Stomach smooth muscle (tissue), 2 donors: ENCODE data around the gene RPEL1.

Experiments
- H3K27ac ChIP-seq: one replicate; pipeline ENCODE4 v1.7.0; 2013; ENCODE audit warnings: mild to moderate bottlenecking, low read length, inconsistent platforms
- H3K27me3 ChIP-seq, 2 donors: one replicate each; pipeline ENCODE4 v1.7.0; 2013; ENCODE audit warnings: low read length in 2 of 2; ENCODE audit not compliant: insufficient read depth in 2 of 2, control insufficient read depth in 1 of 2
- H3K36me3 ChIP-seq, 2 donors: one replicate each; pipeline ENCODE4 v1.7.0; 2013; ENCODE audit warnings: low read length in 2 of 2; ENCODE audit not compliant: control insufficient read depth in 2 of 2, insufficient read depth in 2 of 2
- H3K4me1 ChIP-seq: one replicate; pipeline ENCODE4 v1.7.0; 2013; ENCODE audit warnings: low read length; ENCODE audit not compliant: control insufficient read depth, insufficient read depth
- H3K4me3 ChIP-seq, 2 donors: one replicate each; pipeline ENCODE4 v1.7.0; 2013; ENCODE audit warnings: low read length in 2 of 2
- H3K9ac ChIP-seq, 2 donors: one replicate each; pipeline ENCODE4 v1.7.0; 2013; ENCODE audit warnings: low read length in 2 of 2, mild to moderate bottlenecking in 1 of 2
- H3K9me3 ChIP-seq, 2 donors: one replicate each; pipeline ENCODE4 v1.7.0; 2013; ENCODE audit warnings: low read length in 2 of 2; ENCODE audit not compliant: control insufficient read depth in 2 of 2
- donor health status: healthy.
- donor health status: Pancreatic carcinoma.

The RPEL1 gene

DNA sequence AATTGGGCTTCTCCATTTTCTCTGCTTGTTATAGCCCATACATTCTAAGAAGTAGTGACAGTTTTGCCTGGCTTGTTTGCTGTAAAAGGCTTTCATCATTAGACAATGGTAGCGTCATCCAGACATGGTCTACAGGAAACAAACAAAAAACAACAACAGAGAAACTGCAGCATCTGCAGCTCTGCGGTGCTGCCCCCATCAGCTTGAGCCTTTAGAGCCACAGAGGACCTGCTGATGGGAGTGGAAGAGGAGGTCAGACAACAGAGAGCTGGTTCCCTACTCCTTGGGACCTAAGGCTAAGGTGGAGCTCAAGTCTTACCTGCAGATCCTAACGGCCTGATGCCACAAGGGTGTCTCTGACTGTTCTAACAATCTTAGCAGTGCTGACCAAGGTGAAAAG lies 34.3 kb downstream of the RPEL1 start:
- H3K4me1 ChIP-seq = peaks cover 13% of the 10 kb centered on the region
- peaks cover 3 to 6% of the 10 kb centered on the region in 2 donors for H3K9me3 ChIP-seq
- no peak overlapping the region for H3K9ac ChIP-seq
- no peak overlapping the region for H3K27ac ChIP-seq
- no peaks in the 10 kb centered on the region for H3K36me3 ChIP-seq
- no peak overlapping the region for H3K4me3 ChIP-seq
- peaks cover 39 to 49% of the 10 kb centered on the region in 2 donors for H3K27me3 ChIP-seq

DNA sequence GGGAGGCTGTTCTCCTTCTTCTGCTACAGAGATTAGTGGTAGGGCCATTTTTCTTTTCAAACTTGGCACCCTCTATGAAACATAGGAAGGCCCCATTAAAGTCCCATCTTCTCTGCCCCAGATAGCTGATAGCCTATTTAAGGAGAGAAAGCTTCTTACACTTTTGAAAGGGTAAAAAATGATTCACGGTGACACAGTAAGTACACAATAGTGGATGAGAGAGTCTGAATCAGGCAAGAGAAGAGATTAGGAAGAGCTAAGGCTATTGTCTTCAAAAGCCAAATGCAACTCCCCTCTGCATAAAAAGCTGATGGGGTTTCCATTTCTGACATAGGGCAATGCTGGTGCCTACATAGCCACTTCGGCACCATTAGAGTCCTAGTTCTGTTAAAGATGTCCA lies 34.8 kb downstream of the RPEL1 start:
- Histone ChIP-seq H3K27ac (no peak overlapping the region), H3K36me3 (no peaks in the 10 kb centered on the region), H3K27me3 (peaks cover 37 to 49% of the 10 kb centered on the region in 2 donors), H3K9me3 (peaks cover 3 to 6% of the 10 kb centered on the region in 2 donors), H3K9ac (no peak overlapping the region), H3K4me1 (peaks cover 13% of the 10 kb centered on the region), H3K4me3 (no peak overlapping the region)

DNA sequence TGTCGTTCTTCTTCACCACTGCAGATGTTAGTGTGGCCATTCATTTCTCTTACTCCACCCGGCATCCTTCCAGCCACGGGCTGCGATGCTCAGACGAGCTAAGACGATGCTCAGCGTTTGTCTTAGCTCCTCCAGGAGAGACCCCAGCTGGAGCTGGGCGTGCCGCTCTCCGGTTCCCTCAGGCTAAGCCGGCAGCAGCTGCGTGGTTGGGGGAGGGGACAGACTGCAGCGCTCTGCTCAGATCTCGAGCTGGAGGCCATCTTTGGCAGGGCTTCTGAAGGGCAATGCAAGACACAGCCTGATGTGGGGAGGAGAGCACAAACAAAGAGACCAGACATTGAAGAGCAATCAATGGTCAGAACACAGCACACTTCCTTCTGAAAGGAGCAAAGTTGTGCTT lies 36.1 kb downstream of the RPEL1 start:
- Histone ChIP-seq H3K9me3 (peaks cover 3 to 6% of the 10 kb centered on the region in 2 donors), H3K27me3 (peaks cover 31 to 47% of the 10 kb centered on the region in 2 donors), H3K9ac (no peak overlapping the region), H3K4me1 (peaks cover 9% of the 10 kb centered on the region), H3K27ac (no peak overlapping the region), H3K36me3 (no peaks in the 10 kb centered on the region), H3K4me3 (no peak overlapping the region)

DNA sequence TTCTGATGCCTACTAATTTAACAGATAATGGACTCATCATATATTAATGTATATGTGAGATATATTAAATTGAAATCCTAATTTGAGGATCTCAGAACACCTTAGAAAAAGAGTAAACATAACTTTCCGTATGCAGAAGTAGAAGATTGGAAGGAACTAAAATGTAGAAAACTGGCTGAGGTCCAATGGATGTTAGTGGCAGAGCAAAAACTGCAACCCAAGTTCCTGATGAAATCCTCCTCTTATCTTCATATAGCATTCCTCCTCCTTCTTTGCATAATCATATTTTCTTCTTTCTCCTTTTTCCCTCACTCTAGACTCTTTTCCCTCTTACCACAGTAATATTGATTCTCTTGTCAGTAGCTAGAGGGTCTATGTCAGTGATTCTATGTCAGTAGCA lies 37.3 kb downstream of the RPEL1 start:
- H3K27me3 ChIP-seq = peaks cover 26 to 36% of the 10 kb centered on the region in 2 donors
- H3K36me3 ChIP-seq = no peaks in the 10 kb centered on the region
- H3K9ac ChIP-seq = no peak overlapping the region
- no peaks in the 10 kb centered on the region for H3K4me1 ChIP-seq
- H3K27ac ChIP-seq = no peak overlapping the region
- H3K4me3 ChIP-seq = no peak overlapping the region
- peaks cover 3 to 6% of the 10 kb centered on the region in 2 donors for H3K9me3 ChIP-seq

DNA sequence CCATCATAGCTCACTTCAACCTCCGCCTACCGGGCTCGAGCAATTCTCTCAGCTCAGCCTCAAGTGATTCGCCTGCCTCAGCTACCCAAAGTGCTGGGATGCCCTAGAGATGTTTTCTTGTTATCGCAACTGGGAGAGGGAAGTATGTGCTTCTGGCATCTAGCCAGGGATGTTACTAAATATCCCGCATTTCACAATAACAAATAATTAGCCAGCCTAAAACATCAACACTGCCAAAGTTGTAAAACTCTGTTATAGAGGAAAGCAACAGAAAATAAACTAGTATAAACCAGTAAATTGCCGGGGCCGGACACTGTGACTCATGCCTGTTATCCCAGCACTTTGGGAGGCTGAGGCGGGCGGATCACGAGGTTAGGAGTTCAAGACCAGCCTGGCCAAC lies 38.5 kb downstream of the RPEL1 start:
- no peaks in the 10 kb centered on the region for H3K4me1 ChIP-seq
- H3K27ac ChIP-seq = no peak overlapping the region
- peaks cover 18 to 24% of the 10 kb centered on the region in 2 donors for H3K27me3 ChIP-seq
- no peaks in the 10 kb centered on the region for H3K36me3 ChIP-seq
- H3K9me3 ChIP-seq = peaks cover 0 to 6% of the 10 kb centered on the region in 2 donors
- no peak overlapping the region for H3K9ac ChIP-seq
- no peak overlapping the region for H3K4me3 ChIP-seq

DNA sequence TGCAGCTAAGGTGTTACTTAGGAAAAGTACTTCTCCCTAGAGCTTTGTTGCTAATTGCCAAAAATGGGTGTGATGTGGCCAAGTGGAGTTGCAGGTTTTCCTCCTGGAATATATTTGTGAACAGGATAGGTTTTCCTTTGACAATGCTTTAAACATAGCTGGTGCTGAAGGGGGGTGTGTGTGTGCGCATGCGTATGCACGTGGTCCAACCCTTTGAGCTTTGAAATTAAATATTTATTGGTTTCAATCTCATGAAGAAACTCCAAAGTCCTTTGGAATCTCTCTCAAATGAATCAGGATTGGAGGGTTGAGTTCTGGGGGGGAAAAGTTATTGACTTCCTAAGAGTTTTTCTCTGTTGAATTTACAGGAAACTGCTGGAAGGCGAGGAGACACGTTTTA lies 42.3 kb downstream of the RPEL1 start:
- no peak overlapping the region for H3K9ac ChIP-seq
- no peaks in the 10 kb centered on the region for H3K36me3 ChIP-seq
- H3K9me3 ChIP-seq = peaks cover 3 to 4% of the 10 kb centered on the region in 2 donors
- H3K27me3 ChIP-seq = peaks cover 5 to 7% of the 10 kb centered on the region in 2 donors
- H3K4me1 ChIP-seq = no peaks in the 10 kb centered on the region
- H3K27ac ChIP-seq = no peak overlapping the region
- no peak overlapping the region for H3K4me3 ChIP-seq

DNA sequence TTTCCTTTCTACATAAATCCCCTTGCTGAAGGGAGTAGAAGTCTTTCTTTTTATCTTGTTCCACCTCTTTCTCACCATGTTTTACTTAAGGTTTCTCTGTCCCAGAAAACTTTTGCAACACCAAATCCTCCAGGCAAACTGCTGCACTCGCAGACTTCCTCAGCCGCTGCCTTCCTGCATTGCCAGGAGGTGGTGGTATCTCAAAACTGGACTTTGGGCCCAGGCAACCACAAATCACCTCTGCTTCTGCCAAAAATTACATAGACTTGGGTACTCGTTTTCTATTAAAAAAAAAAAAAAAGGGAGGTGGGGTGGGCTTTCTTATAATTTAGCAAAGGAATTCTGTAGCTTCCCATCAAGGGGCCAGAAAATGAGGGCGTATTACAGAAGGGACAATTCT lies 45.9 kb downstream of the RPEL1 start:
- H3K27ac ChIP-seq = no peak overlapping the region

DNA sequence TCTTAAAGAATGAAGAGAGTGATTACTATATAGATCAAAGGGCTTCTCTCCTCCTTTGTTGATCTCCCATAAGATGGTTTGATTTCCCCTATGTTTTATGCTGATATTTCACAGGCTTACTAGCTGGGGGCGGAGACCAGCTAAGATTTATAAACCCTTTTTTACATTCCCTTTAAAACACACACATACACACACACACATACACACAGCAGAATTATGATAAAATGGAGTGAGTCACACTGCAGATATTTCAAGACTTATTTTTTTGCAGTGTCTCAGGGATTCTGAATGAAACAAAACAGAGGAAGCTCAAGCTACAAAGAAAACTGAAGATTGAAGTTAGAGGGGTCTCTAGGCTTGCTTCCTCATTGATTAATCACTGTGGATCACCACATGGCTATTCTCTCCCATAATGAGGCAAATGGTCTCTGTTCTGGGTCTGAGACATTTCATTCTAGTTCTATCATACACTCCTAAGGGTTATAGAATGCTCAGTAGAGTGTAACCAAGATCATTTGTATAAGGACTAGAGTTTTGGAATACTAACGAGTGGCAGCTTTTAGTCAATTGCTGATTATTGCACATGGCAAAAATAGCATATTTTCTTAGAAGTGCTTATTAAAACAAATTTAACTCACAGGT lies 49.8 kb downstream of the RPEL1 start:
- no peaks in the 10 kb centered on the region for H3K4me1 ChIP-seq
- H3K4me3 ChIP-seq = no peak overlapping the region
- no peak overlapping the region for H3K9ac ChIP-seq
- H3K27me3 ChIP-seq = no peaks in the 10 kb centered on the region
- H3K27ac ChIP-seq = no peak overlapping the region
- H3K36me3 ChIP-seq = no peaks in the 10 kb centered on the region
- no peaks in the 10 kb centered on the region for H3K9me3 ChIP-seq

More for the DNA sequence above, 45.9 kb downstream of the RPEL1 start:
- H3K9me3 ChIP-seq = peaks cover 3 to 4% of the 10 kb centered on the region in 2 donors
- H3K4me1 ChIP-seq = no peaks in the 10 kb centered on the region
- H3K27me3 ChIP-seq = peaks cover 3% of the 10 kb centered on the region in 2 donors
- no peaks in the 10 kb centered on the region for H3K36me3 ChIP-seq
- no peak overlapping the region for H3K4me3 ChIP-seq
- no peak overlapping the region for H3K9ac ChIP-seq
